A549 (cell line): ENCODE data around the gene AK1. TPM values are rescaled to one million over a fixed set of nuclear protein-coding genes. Genes with fewer than 3 reads are reported as not detected.

ENCODE experiments used
- ATAC-seq, 2 experiments: fragments of 200-7000 bp in 1 of 2; fragments of >200 bp in 1 of 2; cut with Nextera tagmentation in 1 of 2; cut with Tn5 transposase in 1 of 2; 3 replicates each; pipeline versions ENCODE4 v1.8.0 to v1.9.1; 2018 to 2020; ENCODE audit warnings: mild to moderate bottlenecking in 1 of 2, moderate library complexity in 1 of 2
- CTCF ChIA-PET: fragments of 300-600 bp; sonication (Branson Sonifier 250); formaldehyde crosslinking; extraction: SDS; loops from one replicate; lab custom pipeline; 2021; ENCODE audit warnings: antibody characterized with exemption, inconsistent platforms; lab: Yijun Ruan, JAX
- POLR2A ChIA-PET: fragments of 350-600 bp; formaldehyde crosslinking; extraction: SDS; loops from one replicate; lab custom pipeline; 2021; ENCODE audit warnings: antibody characterized with exemption, inconsistent platforms; lab: Yijun Ruan, JAX
- DNase-seq, 2 experiments: peaks; one replicate each; pipeline versions ENCODE4 v3.0.0 to v3.0.0-alpha.2; 2011 to 2016; ENCODE audit warnings: low read depth in 1 of 2, low spot score in 1 of 2
- FAIRE-seq: peaks from 2 replicates; lab custom pipeline; 2011; peaks lifted over from hg19 to GRCh38; lab: Jason Lieb, UNC
- H3K27ac ChIP-seq, 2 experiments: fragments of >200 bp; sonication (Bioruptor Twin); formaldehyde crosslinking; 3 replicates each; pipeline ENCODE4 v1.5.1; 2016 to 2017
- H3K4me1 ChIP-seq: fragments of >200 bp; sonication (Bioruptor Twin); formaldehyde crosslinking; 3 replicates; pipeline ENCODE4 v1.6.1; 2016
- H3K4me2 ChIP-seq: fragments of >200 bp; sonication (Bioruptor Twin); formaldehyde crosslinking; 3 replicates; pipeline ENCODE4 v1.6.1; 2016
- H3K4me3 ChIP-seq: fragments of >200 bp; sonication (Bioruptor Twin); formaldehyde crosslinking; 3 replicates; pipeline ENCODE4 v1.5.1; 2016
- H3K9me3 ChIP-seq: fragments of >200 bp; sonication (Bioruptor Twin); formaldehyde crosslinking; 3 replicates; pipeline ENCODE4 v1.6.1; 2016
- ATOH8 ChIP-seq: fragments of 250-450 bp; sonication (Bioruptor Pico); IDR thresholded peaks from 2 replicates; pipeline ENCODE4 v1.5.0; 2020; ENCODE audit warnings: low read depth, mild to moderate bottlenecking, moderate library complexity
- BHLHE40 ChIP-seq: IDR thresholded peaks from 2 replicates; pipeline ENCODE4 v1.6.1; 2012; ENCODE audit warnings: low read depth, low read length, inconsistent platforms
- CBX8 ChIP-seq: fragments of 200-600 bp; sonication (generic); IDR thresholded peaks from 2 replicates; pipeline ENCODE4 v1.6.1; 2016
- CEBPB ChIP-seq, 2 experiments: fragments of >200 bp in 1 of 2; sonication (Bioruptor Twin) in 1 of 2; formaldehyde crosslinking in 1 of 2; IDR thresholded peaks; 2 replicates each; pipeline ENCODE4 v1.6.1; 2012 to 2016
- CHD2 ChIP-seq: fragments of 150-350 bp; IDR thresholded peaks from 2 replicates; pipeline ENCODE4 v1.6.1; 2014; ENCODE audit warnings: low read length; ENCODE audit not compliant: partially characterized antibody
- CHD4 ChIP-seq: fragments of 200-600 bp; sonication (generic); IDR thresholded peaks from 2 replicates; pipeline ENCODE4 v1.6.1; 2016; ENCODE audit warnings: antibody characterized with exemption, mild to moderate bottlenecking, borderline replicate concordance
- CTCF ChIP-seq: fragments of >200 bp; sonication (Bioruptor Twin); formaldehyde crosslinking; IDR thresholded peaks from 3 replicates; pipeline ENCODE4 v1.5.1; 2016
- E2F6 ChIP-seq: IDR thresholded peaks from 2 replicates; pipeline ENCODE4 v1.6.1; 2012; ENCODE audit warnings: low read depth, borderline replicate concordance
- EHF ChIP-seq: fragments of 250-450 bp; sonication (Bioruptor Pico); IDR thresholded peaks from 2 replicates; pipeline ENCODE4 v1.5.0; 2020; ENCODE audit warnings: mild to moderate bottlenecking
- EHMT2 ChIP-seq: fragments of 200-600 bp; sonication (generic); IDR thresholded peaks from 2 replicates; pipeline ENCODE4 v1.6.1; 2016; ENCODE audit warnings: antibody characterized with exemption, low read depth, mild to moderate bottlenecking, moderate library complexity
- EP300 ChIP-seq, 2 experiments: fragments of >200 bp; sonication (Bioruptor Twin); formaldehyde crosslinking; IDR thresholded peaks; 2 replicates in 1 of 2; 3 replicates in 1 of 2; pipeline ENCODE4 v1.6.1; 2016 to 2017
- FOSL2 ChIP-seq, 2 experiments: fragments of 450-650 bp in 1 of 2; fragments of >200 bp in 1 of 2; sonication (Bioruptor Twin) in 1 of 2; formaldehyde crosslinking; IDR thresholded peaks; 2 replicates each; pipeline versions ENCODE4 v1.5.0 to v1.6.1; 2016 to 2020; ENCODE audit warnings: mild to moderate bottlenecking in 1 of 2, moderate library complexity in 1 of 2
- GATA3 ChIP-seq: IDR thresholded peaks from 2 replicates; pipeline ENCODE4 v1.6.1; 2012; ENCODE audit warnings: borderline replicate concordance
- HOXB13 ChIP-seq: fragments of 250-450 bp; sonication (Bioruptor Pico); IDR thresholded peaks from 2 replicates; pipeline ENCODE4 v1.5.0; 2020; ENCODE audit warnings: low read depth, mild to moderate bottlenecking, moderate library complexity
- KDM5A ChIP-seq: fragments of 200-600 bp; sonication (generic); IDR thresholded peaks from 2 replicates; pipeline ENCODE4 v1.6.1; 2016; ENCODE audit warnings: antibody characterized with exemption, mild to moderate bottlenecking
- MAX ChIP-seq: IDR thresholded peaks from 2 replicates; pipeline ENCODE4 v1.6.1; 2012
- MYC ChIP-seq: IDR thresholded peaks from 2 replicates; pipeline ENCODE4 v1.6.1; 2012; ENCODE audit warnings: mild to moderate bottlenecking, inconsistent platforms, low read length, improper control_type of control experiment, borderline replicate concordance
- NPAS2 ChIP-seq: fragments of 250-450 bp; sonication (Bioruptor Pico); IDR thresholded peaks from 2 replicates; pipeline ENCODE4 v1.8.0; 2022; ENCODE audit warnings: mild to moderate bottlenecking, moderate library complexity, borderline replicate concordance
- NR3C1 ChIP-seq: fragments of >200 bp; sonication (Bioruptor Twin); formaldehyde crosslinking; IDR thresholded peaks from 3 replicates; pipeline ENCODE4 v1.6.1; 2017
- POLR2A ChIP-seq: IDR thresholded peaks from 2 replicates; pipeline ENCODE4 v1.6.1; 2012; ENCODE audit warnings: mild to moderate bottlenecking, low read length
- RARB ChIP-seq: fragments of 250-450 bp; sonication (Bioruptor Pico); IDR thresholded peaks from 2 replicates; pipeline ENCODE4 v1.8.0; 2021; ENCODE audit warnings: mild to moderate bottlenecking, moderate library complexity
- RCOR1 ChIP-seq: fragments of 150-350 bp; IDR thresholded peaks from 2 replicates; pipeline ENCODE4 v1.6.1; 2014; ENCODE audit warnings: antibody characterized with exemption, low read length, low read depth
- RNF2 ChIP-seq: fragments of 200-600 bp; sonication (generic); IDR thresholded peaks from 2 replicates; pipeline ENCODE4 v1.6.1; 2016; ENCODE audit warnings: low read depth, mild to moderate bottlenecking, antibody characterized with exemption, moderate library complexity, borderline replicate concordance
- SREBF2 ChIP-seq: fragments of 450-650 bp; IDR thresholded peaks from 2 replicates; pipeline ENCODE4 v1.6.1; 2014; ENCODE audit warnings: mild to moderate bottlenecking, moderate library complexity
- TFCP2L1 ChIP-seq: fragments of 250-450 bp; sonication (Bioruptor Pico); IDR thresholded peaks from 2 replicates; pipeline ENCODE4 v1.5.0; 2021; ENCODE audit warnings: mild to moderate bottlenecking
- TP53 ChIP-seq: fragments of 250-450 bp; sonication (Bioruptor Pico); IDR thresholded peaks from 2 replicates; pipeline ENCODE4 v1.5.0; 2021; ENCODE audit warnings: mild to moderate bottlenecking, moderate library complexity
- USF2 ChIP-seq: fragments of 450-650 bp; IDR thresholded peaks from 2 replicates; pipeline ENCODE4 v1.6.1; 2014; ENCODE audit warnings: antibody characterized with exemption
- ZC3H11A ChIP-seq: fragments of 450-650 bp; IDR thresholded peaks from 2 replicates; pipeline ENCODE4 v1.6.1; 2014; ENCODE audit warnings: antibody characterized with exemption, mild to moderate bottlenecking
- ZNF302 ChIP-seq: fragments of 250-450 bp; sonication (Bioruptor Pico); IDR thresholded peaks from 2 replicates; pipeline ENCODE4 v1.9.0; 2021; ENCODE audit warnings: inconsistent platforms, mild to moderate bottlenecking, moderate library complexity
- WGBS: methylation state at CpG from one replicate; pipeline ENCODE4 v1.1.6; 2017; ENCODE audit errors: missing lambda C conversion rate; 5-methylcytosine and 5-hydroxymethylcytosine counted together
- polyA plus RNA-seq, 4 experiments: library from polyadenylated mRNA; depleted of rRNA in 3 of 4; stranded (reverse); fragments of >200 nt; fragmentation: RNase III in 1 of 4; extraction: RNeasy Plus Mini Kit Qiagen cat#74134 plus additional on column Dnase treatment in 1 of 4; gene quantifications; 2 replicates in 3 of 4; 3 replicates in 1 of 4; pipeline ENCODE4 v1.2.3, GENCODE V29; 2011 to 2017

Gene AK1
- polyA plus RNA-seq, 2 of the 4 experiments (the other 2 are of a cell fraction): 30.0 to 31.9 TPM

GRCh38 chr9:127872369-127873222, 4.9 kb downstream of the AK1 start:
- H3K4me1 ChIP-seq: peaks cover 33% of the 10 kb centered on the region
- TF ChIP-seq FOSL2 (IDR thresholded peaks at IDR 0.05): no peak
- TF ChIP-seq FOSL2 (CRISPR knock-in tag; IDR thresholded peaks at IDR 0.05): no peak
- no peak for TF ChIP-seq CBX8
- TF ChIP-seq POLR2A: no peak
- no peak for TF ChIP-seq CHD4
- TF ChIP-seq TFCP2L1 (CRISPR knock-in tag): no peak
- TF ChIP-seq MAX: no peak
- no peak for TF ChIP-seq E2F6
- TF ChIP-seq RCOR1: no peak
- TF ChIP-seq GATA3: no peak
- no peak for TF ChIP-seq CHD2

GRCh38 chr9:127871531-127871930, 5.9 kb downstream of the AK1 start:
- TF ChIP-seq CTCF (no peak), RNF2 (no peak), EHMT2 (no peak), CHD4 (no peak), CHD2 (no peak), TP53 (CRISPR knock-in tag) (no peak), BHLHE40 (no peak), MYC (no peak), NR3C1 (no peak)
- H3K4me1 ChIP-seq: peaks cover 27% of the 10 kb centered on the region
- ChIA-PET POLR2A (no interaction called here), CTCF (interaction anchor here (1.7 to 13.7 kb wide), 15 partner anchors 11 to 368 kb away, joined by 5 to 117 read pairs (median 22); partner anchors contain the start of genes ENG, FPGS and TOR2A)
- DNase-seq (no peak), FAIRE-seq (no peak), ATAC-seq (no peak)
- WGBS: 86% methylated on average over 9 of the region's 9 CpGs
- H3K9me3 ChIP-seq: no peaks in the 10 kb centered on the region
- no peak overlapping the region for H3K4me3 ChIP-seq
- no peak overlapping the region for H3K27ac ChIP-seq
- H3K4me2 ChIP-seq: no peak overlapping the region

More at GRCh38 chr9:127872369-127873222, 4.9 kb downstream of the AK1 start:
- no peak for ATAC-seq
- no peak for DNase-seq
- ChIA-PET POLR2A (no interaction called here), CTCF (interaction anchor here (0.6 to 13.7 kb wide), 15 partner anchors 11 to 391 kb away, joined by 3 to 117 read pairs (median 5); partner anchors contain the start of genes FPGS and TOR2A)
- no peaks in the 10 kb centered on the region for H3K9me3 ChIP-seq
- FAIRE-seq: no peak
- no peak overlapping the region for H3K4me3 ChIP-seq
- WGBS: 87% methylated on average over 19 of the region's 20 CpGs
- H3K4me2 ChIP-seq: no peak overlapping the region
- no peak overlapping the region for H3K27ac ChIP-seq

- H3K27ac ChIP-seq: no peak overlapping the region
- ChIA-PET POLR2A (no interaction called here), CTCF (interaction anchor here (0.5 to 13.7 kb wide), 32 partner anchors 10 to 381 kb away, joined by 3 to 117 read pairs (median 17); partner anchors contain the start of genes CDK9, ENG, FPGS and ST6GALNAC4)
- DNase-seq (no peak), ATAC-seq (no peak), FAIRE-seq (no peak)
- H3K4me2 ChIP-seq: no peak overlapping the region
- no peaks in the 10 kb centered on the region for H3K9me3 ChIP-seq
- 79% methylated on average over 12 of the region's 12 CpGs for WGBS
- peaks cover 20% of the 10 kb centered on the region for H3K4me1 ChIP-seq
- no peak overlapping the region for H3K4me3 ChIP-seq
- TF ChIP-seq E2F6: no peak
- no peak for TF ChIP-seq EP300 (IDR thresholded peaks at IDR 0.05)
- no peak for TF ChIP-seq HOXB13 (CRISPR knock-in tag)
- TF ChIP-seq TP53 (CRISPR knock-in tag): no peak
- TF ChIP-seq ZNF302 (CRISPR knock-in tag): no peak
- TF ChIP-seq KDM5A: no peak
- no peak for TF ChIP-seq ZC3H11A
- TF ChIP-seq USF2: no peak
- TF ChIP-seq RARB (CRISPR knock-in tag): no peak
- no peak for TF ChIP-seq ATOH8 (CRISPR knock-in tag)
- no peak for TF ChIP-seq CEBPB (IDR thresholded peaks at IDR 0.05)
- TF ChIP-seq SREBF2: no peak
- no peak for TF ChIP-seq EHF (CRISPR knock-in tag)
- no peak for TF ChIP-seq CBX8
- TF ChIP-seq NPAS2 (CRISPR knock-in tag): no peak
These were observed 6.6 kb downstream of the AK1 start for GRCh38 chr9:127870887-127871286.
